Stimulated activated CD8-positive, alpha-beta memory T cell treated with anti-CD3 and anti-CD28 coated beads, Interleukin-12 subunit alpha, Interleukin-12 subunit beta, amount 100 ng/mL, for 4 hours (primary cell): ENCODE results near the gene MRPL24.

Source experiments
- DNase-seq: peaks from one replicate; pipeline ENCODE4 v3.0.0-alpha.2; 2020; ENCODE audit warnings: low read depth

The MRPL24 gene

GRCh38 chr1:156692441-156692924 lies 48.4 kb downstream of the MRPL24 start:
- no peak for DNase-seq

DNA sequence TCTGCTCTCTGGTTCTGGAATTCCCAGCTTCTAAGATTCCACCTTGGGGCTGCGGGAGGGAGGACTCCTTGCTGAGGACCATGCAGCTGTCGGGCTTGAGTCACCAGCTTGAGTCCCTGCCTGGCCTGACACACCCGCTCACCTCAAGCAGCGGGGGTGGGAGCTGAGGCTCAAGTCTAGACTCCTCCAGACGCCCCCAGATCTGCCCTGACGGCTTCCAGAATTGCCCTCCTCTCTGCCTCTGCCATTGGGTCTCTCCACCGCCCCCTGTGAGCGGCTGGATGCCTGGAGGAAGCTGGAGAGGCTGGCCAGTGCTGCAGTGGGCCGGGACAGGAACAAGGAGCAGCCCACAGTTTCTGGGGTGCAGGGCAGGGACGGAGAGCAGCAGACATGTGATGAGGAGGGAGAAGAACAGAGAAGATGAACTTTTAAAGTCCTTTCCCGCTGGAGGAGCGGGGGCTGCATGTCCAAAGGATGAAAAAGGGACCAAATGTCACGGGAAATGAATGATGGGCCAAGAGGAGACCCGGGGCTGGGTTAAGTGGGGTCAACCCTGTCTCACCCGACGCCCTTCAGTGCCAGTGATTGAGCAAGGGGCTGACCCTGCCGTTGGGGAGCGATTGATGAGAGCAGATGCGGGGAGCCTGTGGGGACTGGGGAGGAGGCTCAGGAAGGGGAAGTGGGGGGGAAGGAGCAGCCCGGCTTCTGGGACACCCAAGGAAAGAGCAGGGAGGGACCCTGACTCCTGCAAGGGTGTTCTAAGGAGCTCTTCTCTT lies 49.0 kb downstream of the MRPL24 start:
- no peak for DNase-seq

DNA sequence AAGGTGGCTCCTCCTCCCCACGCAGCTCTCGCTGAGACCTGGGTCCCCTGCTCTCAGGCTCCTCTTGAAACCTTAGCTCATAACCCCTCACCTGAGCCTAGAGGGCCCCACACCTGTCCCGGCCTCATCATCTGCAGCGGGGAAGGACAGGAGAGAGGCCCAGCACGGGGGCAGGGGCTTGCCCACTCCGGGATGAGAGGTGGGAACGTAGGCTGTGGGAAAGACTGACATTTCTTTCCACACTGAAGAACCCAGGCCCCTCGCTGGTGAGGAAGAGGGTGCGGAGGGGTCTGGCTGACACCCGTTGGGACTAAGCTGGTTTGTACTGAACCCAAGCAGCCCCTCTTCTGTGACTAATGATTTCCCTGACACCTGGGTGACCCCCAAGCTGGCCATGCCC lies 49.7 kb downstream of the MRPL24 start:
- DNase-seq: no peak

GRCh38 chr1:156690675-156691036 lies 50.2 kb downstream of the MRPL24 start:
- DNase-seq: no peak

DNA sequence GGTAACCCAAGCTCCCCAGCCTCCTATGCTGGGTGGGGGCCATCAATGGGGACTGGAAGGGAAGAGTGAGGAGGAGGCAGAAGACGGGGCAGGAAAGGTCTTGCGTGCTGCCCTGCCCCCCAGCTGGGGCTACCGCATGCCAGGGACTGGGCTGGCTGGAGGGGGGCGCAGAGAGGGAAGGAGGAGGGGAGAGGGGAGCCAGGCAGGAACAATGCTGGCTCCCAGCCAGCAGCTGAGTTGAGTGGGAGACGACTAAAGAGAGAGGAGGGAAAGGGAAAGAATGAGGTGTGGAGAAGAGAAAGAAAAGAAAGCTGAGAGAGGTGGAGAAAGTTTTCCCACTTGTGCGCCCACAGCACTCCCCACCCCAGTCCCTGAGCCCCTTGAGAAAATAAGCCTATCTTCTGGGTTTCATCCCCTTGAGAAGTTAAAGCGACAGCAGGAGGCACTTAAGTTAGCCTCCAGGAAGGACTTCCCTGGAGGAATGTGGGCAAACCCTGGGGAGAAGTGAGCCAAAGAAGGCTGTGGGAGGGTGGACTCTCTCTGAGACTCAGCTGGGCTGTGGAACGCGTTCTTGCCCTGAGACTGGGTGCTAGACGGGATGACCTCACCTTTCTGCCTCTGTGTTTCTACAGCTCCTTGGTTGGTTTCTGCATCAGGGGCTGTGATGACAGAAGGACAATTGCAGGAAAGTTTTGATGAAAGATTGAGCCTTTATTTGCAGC lies 50.8 kb downstream of the MRPL24 start:
- no peak for DNase-seq

- peak; percentile 50 for DNase-seq
Observed at GRCh38 chr1:156689035-156689952, 51.6 kb downstream of the MRPL24 start.
